OCI-LY3 (cell line): ENCODE results near the gene NAMPT.

Experiments
- CTCF ChIP-seq: fragments of 200-600, 300-600 bp; sonication (generic); IDR thresholded peaks from 2 replicates; pipeline ENCODE4 v1.5.1; 2014; ENCODE audit warnings: antibody characterized with exemption, low read length, low read depth
- EZH2phosphoT487 ChIP-seq: fragments of 200-600 bp; shearing (Covaris generic); IDR thresholded peaks from 2 replicates; pipeline ENCODE4 v1.6.1; 2018; ENCODE audit warnings: antibody characterized with exemption, mixed run types, low read depth

- no peak for TF ChIP-seq EZH2phosphoT487
- no peak for TF ChIP-seq CTCF
These were observed 32.2 kb upstream of the NAMPT start for GRCh38 chr7:106316947-106317346.
